Calu3 (cell line): ENCODE data around the gene IL19. TPM values are rescaled to one million over a fixed set of nuclear protein-coding genes. Genes with fewer than 3 reads are reported as not detected.

ENCODE experiments used
- BruUV-seq: library from RNA; stranded (reverse); fragments of 400-500 nt; replicated peaks from 2 replicates; lab custom pipeline; 2021; lab: Mats Ljungman, UMichigan
- CTCF ChIA-PET: fragments of 300-600 bp; sonication (Branson Sonifier 250); formaldehyde crosslinking; loops from one replicate; lab custom pipeline; 2022; ENCODE audit warnings: antibody characterized with exemption; lab: Charles Lee
- DNase-seq: peaks from one replicate; pipeline ENCODE4 v3.0.0; 2022
- H3K27ac Mint-ChIP-seq: one replicate; pipeline ENCODE4 v1.8.0; 2022; ENCODE audit warnings: mixed read lengths; ENCODE audit not compliant: unreplicated experiment
- H3K27me3 Mint-ChIP-seq: one replicate; pipeline ENCODE4 v1.8.0; 2022; ENCODE audit warnings: mixed read lengths; ENCODE audit not compliant: unreplicated experiment
- H3K36me3 Mint-ChIP-seq: one replicate; pipeline ENCODE4 v1.8.0; 2022; ENCODE audit warnings: mild to moderate bottlenecking, moderate library complexity, mixed read lengths; ENCODE audit not compliant: insufficient read depth, unreplicated experiment
- H3K4me1 Mint-ChIP-seq: one replicate; pipeline ENCODE4 v1.8.0; 2022; ENCODE audit warnings: mild to moderate bottlenecking, low read depth, mixed read lengths; ENCODE audit not compliant: unreplicated experiment
- H3K4me3 Mint-ChIP-seq: one replicate; pipeline ENCODE4 v1.8.0; 2022; ENCODE audit warnings: mild to moderate bottlenecking, low read depth, moderate library complexity, mixed read lengths; ENCODE audit not compliant: unreplicated experiment
- H3K9me3 Mint-ChIP-seq: one replicate; pipeline ENCODE4 v1.8.0; 2022; ENCODE audit warnings: low read depth, mixed read lengths; ENCODE audit not compliant: unreplicated experiment
- intact Hi-C: fragments of 100-400 bp; cut with micrococcal nuclease; formaldehyde crosslinking; loops from one replicate; pipeline ENCODE4 v1.10.0; 2022; ENCODE audit not compliant: unreplicated experiment
- total RNA-seq: library from RNA; stranded (reverse); gene quantifications from 2 replicates; pipeline ENCODE4 v1.2.3, GENCODE V29; 2022
- TF ChIP-seq, protein P1 (sequence below): fragments of 200-600 bp; IDR thresholded peaks from one replicate; pipeline ENCODE4 v1.8.0; 2022; ENCODE audit warnings: antibody characterized with exemption; ENCODE audit not compliant: unreplicated experiment

The IL19 gene
- total RNA-seq, 1 experiment from 2014 or later, result not detected

DNA sequence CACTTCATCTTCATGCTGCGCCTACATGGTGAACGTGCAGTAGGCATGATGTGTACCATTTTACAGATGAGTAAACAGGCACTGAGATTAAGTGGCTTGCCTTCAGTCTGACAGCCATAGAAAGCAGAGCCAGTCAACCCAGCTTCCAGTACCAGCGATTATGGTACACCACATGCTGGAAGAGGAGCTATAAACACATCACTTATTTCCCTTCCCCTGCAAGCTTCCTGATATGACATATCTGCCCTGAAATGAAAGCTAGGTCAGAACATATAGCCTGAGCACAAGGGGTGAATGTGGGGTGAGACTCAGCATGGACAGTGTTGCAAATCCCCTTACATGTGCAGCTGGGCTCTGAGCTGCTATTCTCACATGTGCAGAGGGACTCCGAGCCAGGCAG is 61.1 kb downstream of the IL19 start:
- peaks cover 94% of the 10 kb centered on the region for H3K27me3 Mint-ChIP-seq
- CTCF ChIA-PET, result no interaction called here

DNA sequence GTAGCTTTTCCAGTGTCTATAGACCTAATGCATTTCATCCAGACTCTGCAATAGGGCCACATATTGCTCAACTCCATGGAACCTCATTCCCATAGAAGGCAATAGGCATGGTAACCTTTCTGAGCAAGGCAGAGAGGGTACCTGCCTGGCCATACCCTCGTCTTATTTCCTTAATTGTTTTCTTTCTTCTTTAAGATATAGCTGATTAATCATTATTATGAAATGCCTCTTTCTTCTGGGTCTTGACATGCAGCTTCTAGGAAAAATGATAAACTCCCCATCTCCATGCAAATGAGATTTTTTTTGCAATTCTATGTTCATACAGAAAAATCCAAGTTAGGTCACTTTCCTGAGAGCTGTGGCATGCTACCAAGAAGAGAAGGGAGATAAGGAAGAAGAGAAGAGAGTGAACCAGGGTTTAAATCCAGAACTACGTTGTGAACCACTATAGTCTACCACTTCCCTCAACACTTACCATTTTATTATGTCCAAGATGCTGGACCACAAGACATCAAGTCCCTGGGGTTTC is 61.8 kb downstream of the IL19 start:
- H3K9me3 Mint-ChIP-seq, result no peaks in the 10 kb centered on the region
- intact Hi-C loops, result no loop called here
- no peaks in the 10 kb centered on the region for H3K4me1 Mint-ChIP-seq
- H3K36me3 Mint-ChIP-seq, result no peaks in the 10 kb centered on the region
- CTCF ChIA-PET, result no interaction called here
- H3K27me3 Mint-ChIP-seq, result peaks cover 95% of the 10 kb centered on the region
- no peak overlapping the region for H3K27ac Mint-ChIP-seq
- no peak overlapping the region for H3K4me3 Mint-ChIP-seq
- TF ChIP-seq, protein P1, sequence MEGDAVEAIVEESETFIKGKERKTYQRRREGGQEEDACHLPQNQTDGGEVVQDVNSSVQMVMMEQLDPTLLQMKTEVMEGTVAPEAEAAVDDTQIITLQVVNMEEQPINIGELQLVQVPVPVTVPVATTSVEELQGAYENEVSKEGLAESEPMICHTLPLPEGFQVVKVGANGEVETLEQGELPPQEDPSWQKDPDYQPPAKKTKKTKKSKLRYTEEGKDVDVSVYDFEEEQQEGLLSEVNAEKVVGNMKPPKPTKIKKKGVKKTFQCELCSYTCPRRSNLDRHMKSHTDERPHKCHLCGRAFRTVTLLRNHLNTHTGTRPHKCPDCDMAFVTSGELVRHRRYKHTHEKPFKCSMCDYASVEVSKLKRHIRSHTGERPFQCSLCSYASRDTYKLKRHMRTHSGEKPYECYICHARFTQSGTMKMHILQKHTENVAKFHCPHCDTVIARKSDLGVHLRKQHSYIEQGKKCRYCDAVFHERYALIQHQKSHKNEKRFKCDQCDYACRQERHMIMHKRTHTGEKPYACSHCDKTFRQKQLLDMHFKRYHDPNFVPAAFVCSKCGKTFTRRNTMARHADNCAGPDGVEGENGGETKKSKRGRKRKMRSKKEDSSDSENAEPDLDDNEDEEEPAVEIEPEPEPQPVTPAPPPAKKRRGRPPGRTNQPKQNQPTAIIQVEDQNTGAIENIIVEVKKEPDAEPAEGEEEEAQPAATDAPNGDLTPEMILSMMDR, result no peak
- BruUV-seq, result no TSS peak
- no peak for DNase-seq

More for the DNA sequence above, 61.1 kb downstream of the IL19 start:
- Mint-ChIP-seq H3K4me3 (no peak overlapping the region), H3K9me3 (no peaks in the 10 kb centered on the region), H3K27ac (no peak overlapping the region), H3K4me1 (no peaks in the 10 kb centered on the region), H3K36me3 (no peaks in the 10 kb centered on the region)
- intact Hi-C loops, result no loop called here
- TF ChIP-seq, protein P1, result no peak
- BruUV-seq, result no TSS peak
- DNase-seq, result no peak

DNA sequence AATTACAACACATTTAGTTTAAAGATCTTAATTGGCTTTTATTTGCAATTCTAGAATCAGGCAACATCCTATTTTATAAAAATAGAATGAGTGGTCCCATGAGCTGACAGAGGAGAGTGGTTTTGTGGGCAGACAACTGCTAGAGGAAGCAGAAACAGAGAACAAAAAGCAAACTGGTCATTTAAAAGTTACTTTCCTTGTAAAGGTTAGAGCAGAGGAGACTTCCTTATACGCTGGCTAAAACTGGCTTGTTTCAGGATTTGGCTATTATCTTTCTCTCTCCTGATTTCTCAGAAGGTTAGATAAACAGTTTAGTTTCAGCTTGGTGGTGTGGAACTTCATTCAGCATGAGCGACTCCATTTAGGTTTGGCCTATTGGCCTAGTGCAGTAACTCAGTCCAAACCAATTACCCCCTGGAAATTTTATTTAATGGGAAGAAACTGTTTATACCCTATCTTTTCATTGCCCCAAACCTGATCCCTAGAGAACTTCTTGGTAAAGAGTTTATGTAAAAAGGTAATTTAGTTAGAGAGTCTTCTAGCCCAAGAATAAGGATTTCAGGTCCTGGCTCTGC is 62.6 kb downstream of the IL19 start:
- intact Hi-C loops, result no loop called here
- Mint-ChIP-seq H3K27ac (no peak overlapping the region), H3K27me3 (peaks cover 97% of the 10 kb centered on the region), H3K4me3 (no peak overlapping the region), H3K9me3 (no peaks in the 10 kb centered on the region), H3K4me1 (no peaks in the 10 kb centered on the region), H3K36me3 (no peaks in the 10 kb centered on the region)
- BruUV-seq, result no TSS peak
- DNase-seq, result no peak
- TF ChIP-seq, protein P1, result no peak
- CTCF ChIA-PET, result no interaction called here

DNA sequence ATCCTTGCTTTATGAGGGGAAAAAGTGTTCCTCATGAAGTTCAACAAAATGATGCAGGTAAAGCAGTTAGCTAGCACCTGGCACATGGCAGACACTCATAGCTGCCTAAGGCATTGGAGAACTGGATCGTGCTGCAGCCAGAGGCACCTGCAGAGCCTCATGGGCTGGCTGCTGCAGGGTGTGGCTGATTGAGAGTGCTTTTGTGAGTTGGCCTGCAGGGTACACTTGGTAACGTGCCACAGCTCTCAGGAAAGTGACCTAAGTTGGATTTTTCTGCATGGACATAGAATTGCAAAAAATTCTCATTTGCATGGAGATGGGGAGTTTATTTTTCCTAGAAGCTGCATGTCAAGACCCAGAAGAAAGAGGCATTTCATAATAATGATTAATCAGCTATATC is 63.2 kb downstream of the IL19 start:
- Mint-ChIP-seq H3K4me1 (no peaks in the 10 kb centered on the region), H3K4me3 (no peak overlapping the region), H3K27me3 (peaks cover 97% of the 10 kb centered on the region), H3K9me3 (no peaks in the 10 kb centered on the region), H3K27ac (no peak overlapping the region), H3K36me3 (no peaks in the 10 kb centered on the region)
- DNase-seq, result no peak
- BruUV-seq, result no TSS peak
- intact Hi-C loops, result no loop called here
- TF ChIP-seq, protein P1, result no peak
- CTCF ChIA-PET, result no interaction called here
